ENCODE data around the gene ARL6IP6.

DNA sequence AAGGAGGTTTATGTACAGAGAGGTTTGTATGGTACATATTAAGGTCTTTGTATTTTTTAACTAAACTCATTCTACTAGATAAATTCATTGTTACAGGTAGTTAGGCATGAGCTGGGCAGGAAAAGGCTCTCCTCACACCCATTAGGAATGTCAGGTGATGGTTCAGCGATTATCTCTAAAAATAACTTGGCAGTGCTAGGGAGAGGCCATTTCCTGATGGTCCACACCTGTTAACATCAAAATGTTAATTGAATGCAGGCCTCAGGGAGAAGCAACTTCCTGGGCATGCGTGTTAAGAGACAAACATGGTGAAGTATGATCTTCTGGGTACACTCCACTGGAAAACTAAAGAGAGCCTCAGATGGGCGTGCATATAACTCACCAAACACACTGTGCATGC is 73.6 kb downstream of the ARL6IP6 start:
- TF ChIP-seq CTCF (conservative IDR thresholded peaks at IDR 0.05; ENCODE audit: low read depth, low read length) (no peak), EZH2 (IDR thresholded peaks at IDR 0.05; ENCODE audit: borderline replicate concordance, low read depth, low read length, poor library complexity, severe bottlenecking) (no peak)
